GM19397 (cell line): ENCODE data around the gene RNF213.

ENCODE experiments used
- ATAC-seq: cut with Tn5 transposase; IDR thresholded peaks from one replicate; pipeline ENCODE4 v1.9.1; 2021; ENCODE audit warnings: mild to moderate bottlenecking, moderate library complexity; ENCODE audit not compliant: unreplicated experiment

Gene RNF213

DNA sequence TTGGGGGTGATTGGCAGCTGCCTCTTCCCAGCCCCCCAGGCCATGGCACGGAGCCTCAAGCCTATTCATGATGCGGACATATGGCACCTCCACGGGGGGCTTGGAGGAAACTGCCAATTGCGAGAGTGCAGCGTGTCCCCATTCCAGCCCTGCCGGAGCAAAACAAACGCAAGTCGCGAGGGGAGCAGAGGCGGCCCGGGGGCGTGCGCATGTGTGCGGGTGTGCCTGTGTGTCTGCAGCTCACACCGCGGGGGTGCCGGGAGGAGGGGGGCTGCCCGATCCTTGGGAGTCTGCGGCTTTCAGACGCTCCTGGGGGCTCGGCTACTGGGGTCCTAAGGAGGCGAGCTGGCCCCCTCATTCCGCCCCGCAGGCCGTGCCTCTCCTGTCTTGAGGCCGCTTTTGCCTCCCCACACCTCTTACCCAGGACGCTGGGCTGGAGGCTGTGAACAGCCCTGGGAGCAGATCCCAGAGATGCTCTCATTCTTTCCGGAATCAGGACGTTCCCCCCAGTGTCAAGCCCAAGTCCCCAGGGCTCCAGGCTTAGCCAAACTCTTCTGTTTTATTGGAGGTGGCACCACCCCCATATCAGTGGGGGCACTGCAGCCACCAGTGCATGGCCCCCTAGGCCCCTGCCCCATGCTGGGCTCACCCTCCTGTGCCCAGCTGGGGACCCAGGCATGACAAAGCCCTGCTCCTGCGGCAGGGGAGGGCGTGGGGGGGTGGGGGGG, 183.4 kb downstream of the RNF213 start:
- ATAC-seq, result no peak

DNA sequence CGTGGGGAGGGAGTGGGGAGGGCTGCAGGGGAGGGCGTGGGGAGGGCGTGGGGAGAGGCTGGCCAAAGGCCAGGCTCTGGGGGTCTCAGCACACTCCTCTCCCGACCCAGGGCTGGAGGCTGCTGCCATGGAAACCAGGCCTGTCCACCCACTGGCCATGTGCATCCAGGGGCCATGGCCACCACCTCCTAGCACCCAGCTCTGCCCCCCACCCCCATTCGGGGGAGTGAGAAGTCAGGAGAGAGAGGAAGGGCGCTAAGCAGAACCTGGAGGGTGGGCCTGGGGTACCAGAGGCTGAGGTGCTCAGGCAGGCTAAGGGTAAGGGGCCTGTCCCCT, 184.0 kb downstream of the RNF213 start:
- no peak for ATAC-seq

DNA sequence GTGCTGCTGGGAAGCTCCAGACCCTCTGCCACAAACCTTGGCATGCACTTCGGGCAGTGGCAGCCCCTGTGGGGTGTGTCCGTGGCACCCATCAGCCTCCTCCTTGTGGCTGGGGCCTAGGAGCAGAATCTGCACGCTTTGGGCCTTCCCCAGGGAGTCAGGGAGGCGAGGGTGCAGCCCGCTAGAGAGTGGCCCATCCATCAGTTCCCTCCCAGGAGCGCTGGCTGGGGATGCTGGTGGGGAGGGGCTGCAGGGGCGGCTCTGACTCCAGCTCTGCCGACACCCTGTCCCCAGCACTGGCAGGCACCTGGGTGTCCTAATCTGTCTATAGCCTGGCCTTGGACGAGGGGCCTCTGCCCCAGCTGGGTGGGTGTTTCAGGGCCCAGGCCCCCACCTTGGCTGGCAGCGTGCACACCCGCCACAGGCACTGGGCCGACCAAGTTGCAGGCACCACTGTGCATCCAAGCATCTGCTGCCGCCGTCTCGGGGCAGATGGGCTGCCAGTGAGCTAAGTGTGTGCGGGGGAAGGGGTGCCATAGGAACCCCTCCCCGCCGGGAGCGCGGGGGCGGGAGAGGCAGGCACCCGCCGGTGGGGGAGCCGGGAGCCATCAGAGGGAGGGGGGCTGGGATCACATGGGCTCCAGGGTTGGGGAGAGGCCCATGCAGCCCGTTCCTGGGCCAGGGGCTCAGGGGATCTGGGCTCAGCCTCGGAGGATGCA, 184.5 kb downstream of the RNF213 start:
- no peak for ATAC-seq

DNA sequence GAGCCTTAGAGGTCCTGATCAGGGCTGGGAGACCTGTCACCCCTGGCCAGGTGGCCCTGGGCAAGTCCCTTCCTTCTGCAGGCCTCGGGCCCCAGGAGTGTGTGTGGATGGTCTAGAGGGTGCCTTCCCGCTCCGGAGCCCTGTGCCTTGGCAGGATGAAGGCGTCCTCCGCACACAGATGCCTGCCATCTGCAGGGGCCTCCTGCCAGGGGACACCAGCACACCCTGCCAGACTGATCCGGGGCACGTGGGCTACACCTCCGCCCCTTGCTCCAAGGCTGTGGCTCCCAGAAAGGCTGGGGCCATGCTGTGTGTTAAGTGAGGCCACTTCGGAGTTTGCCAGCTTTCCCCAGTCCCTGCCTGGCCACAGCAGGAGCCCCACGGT, 185.1 kb downstream of the RNF213 start:
- no peak for ATAC-seq

DNA sequence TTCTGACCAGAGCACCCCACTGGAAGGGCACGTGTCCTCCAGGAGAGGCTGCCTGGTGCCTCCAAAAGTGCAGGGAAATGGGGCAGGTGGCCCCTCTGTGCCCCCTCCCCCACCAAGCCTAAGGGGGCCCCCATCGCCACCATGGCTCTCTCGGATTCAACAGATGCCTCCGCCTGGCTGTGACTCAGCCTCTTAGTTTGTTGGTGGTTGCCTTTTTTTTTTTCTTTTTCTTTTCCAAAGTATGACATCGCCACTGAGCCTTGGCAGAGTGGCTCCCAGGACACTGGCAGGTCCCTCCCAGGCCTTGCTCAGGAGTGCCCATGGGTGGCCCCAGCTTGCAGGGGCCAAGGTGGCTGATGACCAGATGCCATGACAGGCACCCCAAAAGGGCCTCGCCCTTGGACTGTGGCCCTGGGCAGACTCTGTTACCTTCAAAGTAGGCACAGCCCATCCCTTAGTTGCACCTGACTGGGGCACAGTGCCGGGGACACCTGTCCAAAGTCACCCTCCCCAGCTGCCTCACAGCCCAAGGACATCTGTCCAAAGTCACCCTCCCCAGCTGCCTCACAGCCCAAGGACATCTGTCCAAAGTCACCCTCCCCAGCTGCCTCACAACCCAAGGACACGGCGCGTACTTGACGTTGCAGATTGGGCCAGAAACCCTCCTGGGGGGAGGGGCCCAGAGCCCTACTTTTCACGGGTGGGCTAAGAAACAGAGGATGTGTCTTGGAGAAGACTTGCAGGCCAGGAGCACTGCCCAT, 186.2 kb downstream of the RNF213 start:
- ATAC-seq, result no peak

DNA sequence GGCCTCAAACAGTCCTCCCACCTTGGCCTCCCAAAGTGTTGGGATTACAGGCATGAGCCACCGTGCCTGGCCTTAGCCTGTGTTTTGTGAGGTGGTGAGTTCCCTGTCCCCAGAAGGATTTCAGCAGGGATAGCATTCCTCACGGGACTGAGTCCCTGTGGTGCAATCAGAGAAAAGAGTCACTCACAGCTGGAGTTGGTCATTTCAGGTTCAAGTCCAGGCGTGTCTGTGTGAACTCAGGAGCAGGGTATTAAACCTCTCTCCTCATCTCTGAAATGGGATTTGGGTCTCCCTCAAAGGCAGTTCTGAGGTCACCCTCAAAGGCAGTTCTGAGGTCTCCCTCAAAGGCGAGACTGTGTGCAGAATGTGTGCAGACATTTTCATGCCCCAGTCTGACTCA, 187.1 kb downstream of the RNF213 start:
- no peak for ATAC-seq
